T follicular helper cell (primary cell): Measurements from ENCODE around the gene QSER1.
"Not testable (repeated sequence)": the region's sequence is repeated elsewhere in the genome, so short reads cannot be mapped to it uniquely, and the experiment has no call there.

ENCODE experiments used
- DNase-seq: peaks from one replicate; pipeline ENCODE4 v3.0.0-alpha.2; 2020; ENCODE audit warnings: low read depth

Gene QSER1

GRCh38 chr11:33000181-33000580 is 107.6 kb downstream of the QSER1 start:
- no peak for DNase-seq

- no peak for DNase-seq
These were observed 108.7 kb downstream of the QSER1 start for GRCh38 chr11:33001281-33001680.

- no peak for DNase-seq
These were observed 109.3 kb downstream of the QSER1 start for GRCh38 chr11:33001751-33002542.

- DNase-seq = peak; percentile 15
These were observed 112.6 kb downstream of the QSER1 start for GRCh38 chr11:33005175-33005574.

GRCh38 chr11:33006010-33006409 is 113.4 kb downstream of the QSER1 start:
- DNase-seq = no peak

GRCh38 chr11:33013755-33014154 is 121.1 kb downstream of the QSER1 start:
- no peak for DNase-seq

GRCh38 chr11:33015621-33016551 is 123.3 kb downstream of the QSER1 start, which contains the start of gene DEPDC7:
Gene DEPDC7, plus strand, starts transcription at chr11:33015878. Its CDS starts 78 bp downstream, at chr11:33015956.
- DNase-seq = peak; percentile 70

GRCh38 chr11:33016654-33017053 is 124.0 kb downstream of the QSER1 start:
- DNase-seq = no peak

GRCh38 chr11:33017478-33017877 is 124.9 kb downstream of the QSER1 start:
- DNase-seq = no peak

GRCh38 chr11:33017965-33018364 is 125.4 kb downstream of the QSER1 start:
- DNase-seq = no peak

- no peak for DNase-seq
These were observed 126.2 kb downstream of the QSER1 start for GRCh38 chr11:33018840-33019239.

GRCh38 chr11:33021501-33021900 is 128.9 kb downstream of the QSER1 start:
- no peak for DNase-seq

GRCh38 chr11:33021937-33022336 is 129.3 kb downstream of the QSER1 start:
- no peak for DNase-seq

- DNase-seq = no peak
These were observed 132.7 kb downstream of the QSER1 start for GRCh38 chr11:33025339-33025722.

- no peak for DNase-seq
These were observed 134.6 kb downstream of the QSER1 start for GRCh38 chr11:33027233-33027632.

- no peak for DNase-seq
These were observed 135.4 kb downstream of the QSER1 start for GRCh38 chr11:33027846-33028536.

- DNase-seq = no peak
These were observed 135.9 kb downstream of the QSER1 start for GRCh38 chr11:33028537-33028914.

GRCh38 chr11:33029218-33029617 is 136.6 kb downstream of the QSER1 start:
- not testable (repeated sequence) for DNase-seq
